HG03066 (cell line): Measurements from ENCODE around the gene CDK2.
A peak's percentile ranks its signal among the peaks of the same experiment; 100 is the strongest.
"Not testable (repeated sequence)": the region's sequence is repeated elsewhere in the genome, so short reads cannot be mapped to it uniquely, and the experiment has no call there.

Experiments used
- ATAC-seq: cut with Tn5 transposase; IDR thresholded peaks from one replicate; pipeline ENCODE4 v1.9.1; 2021; ENCODE audit warnings: low read depth; ENCODE audit not compliant: unreplicated experiment

CDK2 gene

GRCh38 chr12:55974308-55974730, 7.7 kb downstream of the CDK2 start:
- peak; percentile 19 for ATAC-seq

GRCh38 chr12:55978393-55978792, 11.8 kb downstream of the CDK2 start:
- no peak for ATAC-seq

GRCh38 chr12:55979069-55979468, 12.4 kb downstream of the CDK2 start:
- ATAC-seq = no peak

- not testable (repeated sequence) for ATAC-seq
These were observed 15.3 kb downstream of the CDK2 start for GRCh38 chr12:55981882-55982281.

- ATAC-seq = peak; percentile 97
These were observed 15.8 kb downstream of the CDK2 start for GRCh38 chr12:55982319-55982936.

- no peak for ATAC-seq
These were observed 16.7 kb downstream of the CDK2 start for GRCh38 chr12:55983232-55983842.

- no peak for ATAC-seq
These were observed 18.2 kb downstream of the CDK2 start for GRCh38 chr12:55984861-55985260.

- ATAC-seq = no peak
These were observed 18.7 kb downstream of the CDK2 start for GRCh38 chr12:55985341-55985740.

GRCh38 chr12:55985976-55986375, 19.3 kb downstream of the CDK2 start:
- not testable (repeated sequence) for ATAC-seq

- ATAC-seq = no peak
These were observed 24.5 kb downstream of the CDK2 start for GRCh38 chr12:55991110-55991509.

GRCh38 chr12:55993230-55993853, 26.7 kb downstream of the CDK2 start:
- ATAC-seq = no peak

- no peak for ATAC-seq
These were observed 28.7 kb downstream of the CDK2 start for GRCh38 chr12:55995366-55995765.

GRCh38 chr12:55996201-55996714, 29.6 kb downstream of the CDK2 start:
- ATAC-seq = no peak

GRCh38 chr12:55996715-55997534, 30.3 kb downstream of the CDK2 start, which contains the start of gene SUOX:
Gene SUOX (plus strand): TSS chr12:55997276. CDS start chr12:56002222, 4,946 bp downstream.
- peak; percentile 96 for ATAC-seq

GRCh38 chr12:55997535-55997859, 30.9 kb downstream of the CDK2 start:
- ATAC-seq = no peak

GRCh38 chr12:55999522-55999921, 32.9 kb downstream of the CDK2 start:
- not testable (repeated sequence) for ATAC-seq

- ATAC-seq = not testable (repeated sequence)
These were observed 33.4 kb downstream of the CDK2 start for GRCh38 chr12:55999999-56000540.

GRCh38 chr12:56001487-56002100, 35.0 kb downstream of the CDK2 start:
- no peak for ATAC-seq

GRCh38 chr12:56003376-56003775, 36.7 kb downstream of the CDK2 start:
- ATAC-seq = not testable (repeated sequence)

GRCh38 chr12:56004211-56004610, 37.6 kb downstream of the CDK2 start:
- ATAC-seq = no peak
